OCI-LY7 (cell line): ENCODE data around the gene DNAH6. TPM values are rescaled to one million over a fixed set of nuclear protein-coding genes. Genes with fewer than 3 reads are reported as not detected.
"Not testable (repeated sequence)": the region's sequence is repeated elsewhere in the genome, so short reads cannot be mapped to it uniquely, and the experiment has no call there.

ENCODE experiments used
- BruUV-seq: library from RNA; stranded (reverse); fragments of 400-500 nt; replicated peaks from 2 replicates; lab custom pipeline; 2021; lab: Mats Ljungman, UMichigan
- CTCF ChIA-PET: fragments of 300-600 bp; sonication (Branson Sonifier 250); formaldehyde crosslinking; loops from one replicate; lab custom pipeline; 2022; ENCODE audit warnings: antibody characterized with exemption; ENCODE audit not compliant: unreplicated experiment; lab: Charles Lee
- POLR2A ChIA-PET: fragments of 300-600 bp; sonication (Branson Sonifier 250); formaldehyde crosslinking; loops from one replicate; lab custom pipeline; 2022; ENCODE audit warnings: antibody characterized with exemption; lab: Charles Lee
- DNase-seq: peaks from one replicate; pipeline ENCODE4 v3.0.0-alpha.2; 2015; ENCODE audit warnings: low spot score
- H2AFZ ChIP-seq: fragments of 200-600 bp; sonication (generic), shearing (Covaris generic); 2 replicates; pipeline ENCODE4 v1.6.1; 2014; ENCODE audit warnings: mild to moderate bottlenecking, antibody characterized with exemption, low read length, moderate library complexity
- H3K27ac ChIP-seq: fragments of 200-600 bp; sonication (generic); 2 replicates; pipeline ENCODE4 v1.5.1; 2014; ENCODE audit warnings: mixed run types, low read depth, mild to moderate bottlenecking, moderate library complexity, low read length, inconsistent platforms; ENCODE audit not compliant: poor library complexity, severe bottlenecking
- H3K36me3 ChIP-seq: fragments of 200-600 bp; sonication (generic); 2 replicates; pipeline ENCODE4 v1.6.1; 2014; ENCODE audit warnings: mild to moderate bottlenecking, antibody characterized with exemption, low read length, moderate library complexity, mixed read lengths; ENCODE audit not compliant: insufficient read depth
- H3K4me1 ChIP-seq: fragments of 200-600 bp; sonication (generic); 2 replicates; pipeline ENCODE4 v1.5.1; 2014; ENCODE audit warnings: mild to moderate bottlenecking, low read length; ENCODE audit not compliant: insufficient read depth, poor library complexity, severe bottlenecking
- H3K4me2 ChIP-seq: fragments of 200-600 bp; sonication (generic); 2 replicates; pipeline ENCODE4 v1.6.1; 2014; ENCODE audit warnings: mild to moderate bottlenecking, low read length
- H3K4me3 ChIP-seq: fragments of 200-600 bp; sonication (generic); 2 replicates; pipeline ENCODE4 v1.5.1; 2014; ENCODE audit warnings: mild to moderate bottlenecking, low read depth, low read length; ENCODE audit not compliant: poor library complexity, severe bottlenecking
- H3K79me2 ChIP-seq: fragments of 200-600 bp; sonication (generic); 2 replicates; pipeline ENCODE4 v1.6.1; 2016; ENCODE audit warnings: low read depth, mild to moderate bottlenecking, low read length, moderate library complexity, mixed read lengths; ENCODE audit not compliant: insufficient read depth
- H3K9me2 ChIP-seq: fragments of 200-600 bp; sonication (generic); 2 replicates; pipeline ENCODE4 v1.6.1; 2016; ENCODE audit warnings: mild to moderate bottlenecking, low read length, mixed read lengths; ENCODE audit not compliant: insufficient read depth
- H3K9me3 ChIP-seq: fragments of 200-600 bp; sonication (generic); 2 replicates; pipeline ENCODE4 v1.6.1; 2014; ENCODE audit warnings: mild to moderate bottlenecking, mixed run types, low read length, mixed read lengths
- H4K20me1 ChIP-seq: fragments of 200-600 bp; sonication (generic); 2 replicates; pipeline ENCODE4 v1.6.1; 2014; ENCODE audit warnings: mild to moderate bottlenecking, antibody characterized with exemption, low read length, moderate library complexity, mixed read lengths; ENCODE audit not compliant: insufficient read depth
- EZH2phosphoT487 ChIP-seq: fragments of 200-600 bp; sonication (generic); IDR thresholded peaks from 2 replicates; pipeline ENCODE4 v1.6.1; 2018; ENCODE audit warnings: low read depth, borderline replicate concordance, mild to moderate bottlenecking, mixed run types, antibody characterized with exemption, low read length, moderate library complexity, mixed read lengths
- intact Hi-C: fragments of 100-400 bp; cut with micrococcal nuclease; formaldehyde crosslinking; loops from one replicate; pipeline ENCODE4 v1.10.0; 2022; ENCODE audit not compliant: unreplicated experiment
- total RNA-seq, 2 experiments: library from RNA; depleted of rRNA in 1 of 2; stranded (reverse); fragments of >200 nt in 1 of 2; shearing (Covaris generic) in 1 of 2; gene quantifications; 2 replicates each; pipeline ENCODE4 v1.2.3, GENCODE V29; 2014 to 2022
- TF ChIP-seq, protein P1 (sequence below): fragments of 200-600 bp; sonication (generic); conservative IDR thresholded peaks from 2 replicates; pipeline ENCODE4 v1.5.1; 2014; ENCODE audit warnings: mild to moderate bottlenecking, antibody characterized with exemption, low read length, moderate library complexity, mixed read lengths

Gene DNAH6
- total RNA-seq, 2 experiments from 2014 or later = 0.63 to 1.6 TPM

DNA sequence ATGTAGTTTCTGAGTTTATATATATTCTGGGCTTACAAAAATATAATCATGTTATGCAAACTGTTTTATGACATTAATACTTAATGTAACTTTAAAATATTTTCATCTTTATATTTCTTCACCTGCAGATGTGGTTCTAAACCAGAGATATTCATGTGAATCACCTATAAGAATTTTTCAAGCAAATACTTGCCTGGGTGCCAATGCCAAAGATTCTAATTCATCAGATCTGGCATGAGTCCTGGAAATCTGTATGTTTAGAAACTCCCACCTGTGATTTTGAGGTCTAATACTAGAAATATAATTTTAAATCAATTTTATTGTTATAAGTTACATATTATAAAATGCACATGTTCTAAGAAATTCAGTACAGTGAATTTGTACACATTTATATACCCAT is 19.9 kb upstream of the DNAH6 start:
- Histone ChIP-seq H3K4me1 (no peaks in the 10 kb centered on the region), H3K79me2 (no peaks in the 10 kb centered on the region), H3K4me3 (no peak overlapping the region), H3K4me2 (no peak overlapping the region), H2AFZ (no peak overlapping the region), H4K20me1 (no peaks in the 10 kb centered on the region), H3K9me3 (no peaks in the 10 kb centered on the region), H3K9me2 (no peaks in the 10 kb centered on the region), H3K27ac (no peak overlapping the region), H3K36me3 (no peaks in the 10 kb centered on the region)
- no peak for TF ChIP-seq EZH2phosphoT487
- TF ChIP-seq, protein P1, sequence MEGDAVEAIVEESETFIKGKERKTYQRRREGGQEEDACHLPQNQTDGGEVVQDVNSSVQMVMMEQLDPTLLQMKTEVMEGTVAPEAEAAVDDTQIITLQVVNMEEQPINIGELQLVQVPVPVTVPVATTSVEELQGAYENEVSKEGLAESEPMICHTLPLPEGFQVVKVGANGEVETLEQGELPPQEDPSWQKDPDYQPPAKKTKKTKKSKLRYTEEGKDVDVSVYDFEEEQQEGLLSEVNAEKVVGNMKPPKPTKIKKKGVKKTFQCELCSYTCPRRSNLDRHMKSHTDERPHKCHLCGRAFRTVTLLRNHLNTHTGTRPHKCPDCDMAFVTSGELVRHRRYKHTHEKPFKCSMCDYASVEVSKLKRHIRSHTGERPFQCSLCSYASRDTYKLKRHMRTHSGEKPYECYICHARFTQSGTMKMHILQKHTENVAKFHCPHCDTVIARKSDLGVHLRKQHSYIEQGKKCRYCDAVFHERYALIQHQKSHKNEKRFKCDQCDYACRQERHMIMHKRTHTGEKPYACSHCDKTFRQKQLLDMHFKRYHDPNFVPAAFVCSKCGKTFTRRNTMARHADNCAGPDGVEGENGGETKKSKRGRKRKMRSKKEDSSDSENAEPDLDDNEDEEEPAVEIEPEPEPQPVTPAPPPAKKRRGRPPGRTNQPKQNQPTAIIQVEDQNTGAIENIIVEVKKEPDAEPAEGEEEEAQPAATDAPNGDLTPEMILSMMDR = no peak
- POLR2A ChIA-PET = no interaction called here
- CTCF ChIA-PET = no interaction called here
- BruUV-seq = no TSS peak
- DNase-seq = no peak
- intact Hi-C loops = loop anchor here (10.0 kb wide), 1 partner anchor 788 kb away; no protein-coding TSS in a partner anchor

DNA sequence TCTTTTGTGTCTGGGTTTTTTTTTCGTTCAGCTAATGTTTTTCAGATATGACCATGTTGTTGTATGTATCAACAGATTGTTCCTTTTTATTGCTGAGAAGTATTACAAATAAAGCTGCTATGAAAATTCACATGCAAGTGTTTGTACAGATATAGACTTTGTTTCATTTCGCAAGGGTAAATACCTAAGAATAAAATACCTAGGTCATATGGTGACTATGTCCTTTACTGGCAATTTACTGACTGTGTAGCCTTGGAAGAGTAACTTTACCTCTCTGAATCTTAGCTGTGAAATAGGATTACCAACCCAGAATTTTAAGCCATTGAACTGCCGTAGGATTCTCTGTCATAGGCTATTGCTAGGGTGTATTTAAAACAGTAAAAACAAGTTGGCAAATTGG is 19.0 kb upstream of the DNAH6 start:
- intact Hi-C loops = loop anchor here (10.0 kb wide), 1 partner anchor 788 kb away; no protein-coding TSS in a partner anchor
- H3K36me3 ChIP-seq = no peaks in the 10 kb centered on the region
- TF ChIP-seq EZH2phosphoT487 = no peak
- TF ChIP-seq, protein P1 = no peak
- H3K79me2 ChIP-seq = no peaks in the 10 kb centered on the region
- no peak for DNase-seq
- ChIA-PET POLR2A (interaction anchor here (0.7 kb wide), 1 partner anchor 138 kb away, joined by 5 read pairs; no protein-coding TSS in a partner anchor), CTCF (no interaction called here)
- H3K9me3 ChIP-seq = no peaks in the 10 kb centered on the region
- no peaks in the 10 kb centered on the region for H4K20me1 ChIP-seq
- H2AFZ ChIP-seq = no peak overlapping the region
- H3K4me3 ChIP-seq = no peak overlapping the region
- no peak overlapping the region for H3K27ac ChIP-seq
- no peaks in the 10 kb centered on the region for H3K4me1 ChIP-seq
- H3K4me2 ChIP-seq = no peak overlapping the region
- H3K9me2 ChIP-seq = no peaks in the 10 kb centered on the region
- BruUV-seq = no TSS peak

DNA sequence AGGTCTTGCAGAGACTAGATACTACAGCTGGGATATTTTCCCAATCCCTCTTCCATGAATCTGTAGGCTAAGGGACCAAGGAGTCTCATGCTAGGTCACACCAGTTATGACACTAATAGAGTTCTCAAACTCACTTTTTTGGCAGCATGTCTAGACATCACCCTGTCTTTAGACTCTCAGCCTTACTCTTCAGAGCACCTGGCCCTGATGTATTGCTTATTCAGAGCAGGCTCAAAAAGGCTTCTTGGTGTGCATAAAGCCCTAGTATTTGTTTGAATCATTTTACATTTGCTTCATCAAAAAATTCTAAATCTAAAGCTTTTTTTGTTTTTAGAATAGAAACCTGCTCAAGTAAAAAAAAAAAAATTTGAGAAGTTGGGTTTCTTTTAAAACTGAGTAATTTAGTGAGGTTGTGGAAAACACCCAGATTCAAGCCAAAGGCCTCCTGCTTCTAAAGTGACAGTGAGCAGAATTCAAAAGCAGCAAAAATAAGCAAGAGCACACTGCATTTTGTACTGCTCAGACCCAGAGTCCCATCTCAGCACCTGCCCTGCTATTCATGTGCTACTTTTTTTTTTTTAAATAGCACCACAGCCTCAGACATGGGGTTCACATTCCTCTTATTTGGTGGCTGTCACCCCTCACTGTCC is 18.0 kb upstream of the DNAH6 start:
- no peaks in the 10 kb centered on the region for H3K9me2 ChIP-seq
- H3K4me1 ChIP-seq = no peaks in the 10 kb centered on the region
- intact Hi-C loops = loop anchor here (10.0 kb wide), 1 partner anchor 787 kb away; no protein-coding TSS in a partner anchor
- H3K9me3 ChIP-seq = no peaks in the 10 kb centered on the region
- no peak overlapping the region for H3K27ac ChIP-seq
- no peak for TF ChIP-seq EZH2phosphoT487
- TF ChIP-seq, protein P1 = no peak
- no peaks in the 10 kb centered on the region for H3K36me3 ChIP-seq
- H2AFZ ChIP-seq = no peak overlapping the region
- DNase-seq = no peak
- POLR2A ChIA-PET = no interaction called here
- no peaks in the 10 kb centered on the region for H4K20me1 ChIP-seq
- H3K4me2 ChIP-seq = no peak overlapping the region
- BruUV-seq = no TSS peak
- H3K79me2 ChIP-seq = no peaks in the 10 kb centered on the region
- CTCF ChIA-PET = no interaction called here
- no peak overlapping the region for H3K4me3 ChIP-seq

DNA sequence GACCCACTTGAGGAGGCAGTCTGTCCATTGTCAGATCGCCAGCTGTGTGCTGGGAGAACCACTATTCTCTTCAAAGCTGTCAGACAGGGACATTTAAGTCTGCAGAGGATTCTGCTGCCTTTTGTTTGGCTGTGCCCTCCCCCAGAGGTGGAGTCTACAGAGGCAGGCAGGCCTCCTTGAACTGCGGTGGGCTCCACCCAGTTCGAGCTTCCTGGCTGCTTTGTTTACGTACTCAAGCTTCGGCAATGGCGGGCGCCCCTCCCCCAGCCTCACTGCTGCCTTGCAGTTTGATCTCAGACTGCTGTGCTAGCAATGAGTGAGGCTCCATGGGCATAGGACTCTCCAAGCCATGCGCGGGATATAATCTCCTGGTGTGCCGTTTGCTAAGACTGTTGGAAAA is 5.3 kb upstream of the DNAH6 start:
- H3K36me3 ChIP-seq, H3K9me2 ChIP-seq, H3K79me2 ChIP-seq, BruUV-seq, H3K4me1 ChIP-seq, H4K20me1 ChIP-seq, H3K27ac ChIP-seq, intact Hi-C loops, H2AFZ ChIP-seq, H3K9me3 ChIP-seq, CTCF ChIA-PET, H3K4me2 ChIP-seq, DNase-seq, POLR2A ChIA-PET, H3K4me3 ChIP-seq: not testable (repeated sequence)
